Esophagus muscularis mucosa (tissue), 3 donors: ENCODE results near the gene ZNF324B.

Source experiments
- CTCF ChIP-seq, 3 experiments: fragments of 200-600 bp in 2 of 3; fragments of 450-650 bp in 1 of 3; sonication (generic) in 2 of 3; IDR thresholded peaks; one replicate each; pipeline ENCODE4 v1.5.1; 2017 to 2019; ENCODE audit warnings: antibody characterized with exemption in 3 of 3, mild to moderate bottlenecking in 2 of 3, moderate library complexity in 1 of 3
- POLR2A ChIP-seq: fragments of 450-650 bp; IDR thresholded peaks from one replicate; pipeline ENCODE4 v1.6.1; 2017; ENCODE audit warnings: antibody characterized with exemption, moderate library complexity, mild to moderate bottlenecking, low read depth
- POLR2AphosphoS5 ChIP-seq, 2 donors: sonication (generic); formaldehyde crosslinking; IDR thresholded peaks; one replicate each; pipeline ENCODE4 v1.6.1; 2017; ENCODE audit warnings: antibody characterized with exemption in 2 of 2

- TF ChIP-seq CTCF (IDR thresholded peaks at IDR 0.05) (no peak), POLR2A (no peak), POLR2AphosphoS5 (IDR thresholded peaks at IDR 0.05) (no peak)
Observed at GRCh38 chr19:58473775-58474174, 22.4 kb downstream of the ZNF324B start.
